HepG2 (cell line): ENCODE results near the gene ITIH2. TPM values are rescaled to one million over a fixed set of nuclear protein-coding genes. Genes with fewer than 3 reads are reported as not detected.

Experiments used
- ATF7 ChIP-seq, 2 experiments: fragments of 450-650 bp in 1 of 2; sonication (generic) in 1 of 2; formaldehyde crosslinking in 1 of 2; IDR thresholded peaks; 2 replicates each; pipeline versions ENCODE4 v1.4.0 to v1.6.1; 2016 to 2020; ENCODE audit warnings: antibody characterized with exemption in 1 of 2, mild to moderate bottlenecking in 1 of 2, missing genetic modification reagents in 1 of 2
- CBX5 ChIP-seq: sonication (generic); formaldehyde crosslinking; IDR thresholded peaks from 2 replicates; pipeline ENCODE4 v1.4.0; 2020; ENCODE audit warnings: missing genetic modification reagents, borderline replicate concordance
- CREB3 ChIP-seq: sonication (generic); formaldehyde crosslinking; IDR thresholded peaks from 2 replicates; pipeline ENCODE4 v1.5.0; 2020; ENCODE audit warnings: missing genetic modification reagents
- GRHL1 ChIP-seq: sonication (generic); formaldehyde crosslinking; conservative IDR thresholded peaks from 2 replicates; pipeline ENCODE4 v1.8.0; 2022; ENCODE audit warnings: missing genetic modification reagents
- HNF4A ChIP-seq: sonication (generic); formaldehyde crosslinking; IDR thresholded peaks from 2 replicates; pipeline ENCODE4 v1.4.0; 2020; ENCODE audit warnings: missing genetic modification reagents
- HNRNPK ChIP-seq: fragments of 200-400 bp; formaldehyde crosslinking; IDR thresholded peaks from 2 replicates; pipeline ENCODE4 v1.6.1; 2018; ENCODE audit warnings: low read length, low read depth, moderate library complexity, mild to moderate bottlenecking; ENCODE audit not compliant: poor library complexity, severe bottlenecking
- PATZ1 ChIP-seq: sonication (generic); formaldehyde crosslinking; IDR thresholded peaks from 2 replicates; pipeline ENCODE4 v1.4.0; 2020; ENCODE audit warnings: missing genetic modification reagents
- PHF21A ChIP-seq: sonication (generic); formaldehyde crosslinking; IDR thresholded peaks from 2 replicates; pipeline ENCODE4 v1.5.0; 2020; ENCODE audit warnings: mild to moderate bottlenecking, missing genetic modification reagents
- POGZ ChIP-seq: sonication (generic); formaldehyde crosslinking; IDR thresholded peaks from 2 replicates; pipeline ENCODE4 v1.4.0; 2020; ENCODE audit warnings: mild to moderate bottlenecking, missing genetic modification reagents
- RBM22 ChIP-seq: fragments of 200-400 bp; formaldehyde crosslinking; optimal IDR thresholded peaks from 2 replicates; pipeline ENCODE3; 2017; ENCODE audit warnings: mild to moderate bottlenecking, low read length, moderate library complexity
- SAP130 ChIP-seq: IDR thresholded peaks from 2 replicates; pipeline ENCODE4 v1.6.1; 2016; ENCODE audit warnings: low read depth
- SIN3B ChIP-seq: fragments of 150-350 bp; IDR thresholded peaks from 2 replicates; pipeline ENCODE4 v1.6.1; 2014; ENCODE audit warnings: low read length
- SNAPC5 ChIP-seq: sonication (generic); formaldehyde crosslinking; IDR thresholded peaks from 2 replicates; pipeline ENCODE4 v1.8.1; 2023; ENCODE audit warnings: mild to moderate bottlenecking, missing genetic modification reagents, borderline replicate concordance
- UBTF ChIP-seq: sonication (generic); formaldehyde crosslinking; IDR thresholded peaks from 2 replicates; pipeline ENCODE4 v1.4.0; 2020; ENCODE audit warnings: mild to moderate bottlenecking, missing genetic modification reagents
- XRCC5 ChIP-seq: fragments of 200-400 bp; formaldehyde crosslinking; optimal IDR thresholded peaks from 2 replicates; pipeline ENCODE3; 2017; ENCODE audit warnings: mild to moderate bottlenecking, low read length
- ZNF331 ChIP-seq: sonication (generic); formaldehyde crosslinking; IDR thresholded peaks from 2 replicates; pipeline ENCODE4 v1.4.0; 2020; ENCODE audit warnings: missing genetic modification reagents
- ZSCAN22 ChIP-seq: sonication (generic); formaldehyde crosslinking; IDR thresholded peaks from 2 replicates; pipeline ENCODE4 v1.4.0; 2020; ENCODE audit warnings: mild to moderate bottlenecking, missing genetic modification reagents
- polyA plus RNA-seq, 8 experiments: library from polyadenylated mRNA; depleted of rRNA in 3 of 8; stranded (reverse) in 7 of 8; unstranded in 1 of 8; fragments of >200 nt; fragmentation: Illumina TruSeq in 4 of 8; extraction: Trizol in 4 of 8; gene quantifications; 2 replicates each; pipeline versions ENCODE4 v1.2.1 to v1.2.3, GENCODE V29; 2011 to 2016; ENCODE audit warnings: low read depth in 4 of 8, missing spikeins in 1 of 8, mixed read lengths in 1 of 8; ENCODE audit not compliant: insufficient read depth in 1 of 8
- total RNA-seq, 5 experiments: library from RNA; depleted of rRNA; stranded (reverse); fragments of >200 nt; fragmentation: Illumina TruSeq; extraction: Trizol; gene quantifications; 2 replicates each; pipeline ENCODE4 v1.2.3, GENCODE V29; 2016; ENCODE audit warnings: low read depth in 1 of 5

Gene ITIH2
- total and polyA plus RNA-seq, 2 of the 13 experiments (the other 11 are each of a cell fraction or from before 2014, with no cell fraction given): 1,197 to 1,427 TPM

- TF ChIP-seq GRHL1 (CRISPR knock-in tag) (no peak), HNRNPK (peak; percentile 8), HNF4A (CRISPR knock-in tag) (no peak), XRCC5 (no peak), SAP130 (CRISPR knock-in tag) (peak; percentile 31; the same call in 1 of the 2 replicates), ATF7 (IDR thresholded peaks at IDR 0.05) (no peak), ATF7 (CRISPR knock-in tag; IDR thresholded peaks at IDR 0.05) (no peak), PHF21A (CRISPR knock-in tag) (no peak), CBX5 (CRISPR knock-in tag) (no peak), SIN3B (no peak), POGZ (CRISPR knock-in tag) (no peak), CREB3 (CRISPR knock-in tag) (no peak), ZNF331 (CRISPR knock-in tag) (no peak), SNAPC5 (CRISPR knock-in tag) (no peak), RBM22 (peak; percentile 31), ZSCAN22 (no peak), UBTF (CRISPR knock-in tag) (no peak), PATZ1 (CRISPR knock-in tag) (peak; percentile 18; the same call in 1 of the 2 replicates)
Observed at GRCh38 chr10:7704071-7705016, 1.2 kb downstream of the ITIH2 start (continued).
